ENCODE results near the gene ALPL. TPM values are rescaled to one million over a fixed set of nuclear protein-coding genes. Genes with fewer than 3 reads are reported as not detected.
"Not testable (repeated sequence)": the region's sequence is repeated elsewhere in the genome, so short reads cannot be mapped to it uniquely, and the experiment has no call there.

ALPL gene
- 2.5 and 43.1 TPM in 2 replicates for total RNA-seq (ENCODE audit: low replicate concordance)
- long read RNA-seq = 0 reads

DNA sequence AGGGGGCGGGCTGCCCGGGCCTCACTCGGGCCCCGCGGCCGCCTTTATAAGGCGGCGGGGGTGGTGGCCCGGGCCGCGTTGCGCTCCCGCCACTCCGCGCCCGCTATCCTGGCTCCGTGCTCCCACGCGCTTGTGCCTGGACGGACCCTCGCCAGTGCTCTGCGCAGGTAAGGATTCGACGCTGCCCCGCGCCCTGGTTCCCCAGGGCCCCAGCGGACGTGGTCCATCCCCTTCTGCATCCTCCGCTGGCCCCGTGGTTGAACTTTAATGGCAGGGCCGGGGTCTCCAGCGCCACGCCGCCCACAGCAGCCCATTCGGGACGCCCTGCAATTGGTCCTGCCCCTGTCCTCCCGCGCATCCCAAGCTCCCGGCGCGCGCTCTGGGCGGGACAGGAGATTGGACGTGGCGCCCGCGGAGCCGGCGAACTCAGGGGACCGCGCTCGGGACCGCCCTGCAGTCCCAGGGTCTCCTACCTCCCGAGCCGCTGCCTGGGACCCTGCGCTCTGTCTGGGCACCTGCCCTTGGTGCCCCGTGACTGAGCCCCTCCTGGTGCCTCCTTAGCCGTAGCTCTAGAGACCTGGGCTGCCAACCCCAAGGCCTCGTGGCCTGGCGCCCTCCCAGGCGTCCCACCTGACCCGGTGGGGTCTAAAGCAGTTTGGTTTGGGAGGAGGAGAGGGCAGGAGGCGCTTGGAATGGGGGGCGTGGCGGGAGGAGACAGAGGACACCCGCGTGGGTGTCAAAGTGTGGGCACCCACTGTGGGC, at the start of gene ALPL:
Gene ALPL, plus strand, starts transcription at position 73 of the 762 bp plus-strand sequence. CDS start 44,659 bp downstream, outside the sequence.
- no peak for DNase-seq (ENCODE audit: extremely low spot score, unreplicated experiment)
- Mint-ChIP-seq H3K36me3 (no peaks in the 10 kb centered on the region), H3K4me1 (ENCODE audit: unreplicated experiment) (peaks cover 16% of the 10 kb centered on the region), H3K9me3 (no peaks in the 10 kb centered on the region), H3K4me3 (peak within 1 kb of the TSS; percentile 87), H3K27ac (peak within 1 kb of the TSS; percentile 21), H3K27me3 (peaks cover 44% of the 10 kb centered on the region)
- TF ChIP-seq CTCF (conservative IDR thresholded peaks at IDR 0.05) = no peak

GRCh38 chr1:21465127-21465526, 44.1 kb upstream of the ALPL start:
- not testable (repeated sequence) for H3K36me3 Mint-ChIP-seq; H3K4me3 Mint-ChIP-seq; H3K9me3 Mint-ChIP-seq; H3K27me3 Mint-ChIP-seq; DNase-seq (ENCODE audit: extremely low spot score, unreplicated experiment); H3K4me1 Mint-ChIP-seq (ENCODE audit: unreplicated experiment); H3K27ac Mint-ChIP-seq

- H3K4me3 Mint-ChIP-seq; H3K27me3 Mint-ChIP-seq; H3K4me1 Mint-ChIP-seq (ENCODE audit: unreplicated experiment); DNase-seq (ENCODE audit: extremely low spot score, unreplicated experiment); H3K9me3 Mint-ChIP-seq: not testable (repeated sequence)
- peaks cover 18% of the 10 kb centered on the region for H3K36me3 Mint-ChIP-seq
- peak overlapping the region; percentile 70 for H3K27ac Mint-ChIP-seq
Observed at GRCh38 chr1:21467946-21468345, 41.3 kb upstream of the ALPL start.

DNA sequence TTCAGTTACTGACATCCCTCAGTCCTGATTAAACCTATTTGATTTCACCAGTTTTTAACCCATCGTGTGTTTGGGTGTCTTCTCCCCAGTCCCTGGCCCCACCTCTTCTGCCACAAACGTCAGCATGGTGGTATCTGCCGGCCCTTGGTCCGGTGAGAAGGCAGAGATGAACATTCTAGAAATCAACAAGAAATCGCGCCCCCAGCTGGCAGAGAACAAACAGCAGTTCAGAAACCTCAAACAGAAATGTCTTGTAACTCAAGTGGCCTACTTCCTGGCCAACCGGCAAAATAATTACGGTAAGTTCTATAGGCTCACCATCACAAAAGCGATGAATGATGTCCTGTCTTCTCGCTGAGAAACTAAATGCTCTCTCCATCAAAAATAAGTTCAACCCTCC, 40.6 kb upstream of the ALPL start:
- Mint-ChIP-seq H3K4me3 (no peak overlapping the region), H3K9me3 (no peaks in the 10 kb centered on the region), H3K27ac (peak overlapping the region; percentile 70), H3K4me1 (ENCODE audit: unreplicated experiment) (no peaks in the 10 kb centered on the region), H3K27me3 (no peaks in the 10 kb centered on the region), H3K36me3 (peaks cover 18% of the 10 kb centered on the region)
- no peak for DNase-seq (ENCODE audit: extremely low spot score, unreplicated experiment)
- peak; percentile 60 for TF ChIP-seq CTCF (conservative IDR thresholded peaks at IDR 0.05)

DNA sequence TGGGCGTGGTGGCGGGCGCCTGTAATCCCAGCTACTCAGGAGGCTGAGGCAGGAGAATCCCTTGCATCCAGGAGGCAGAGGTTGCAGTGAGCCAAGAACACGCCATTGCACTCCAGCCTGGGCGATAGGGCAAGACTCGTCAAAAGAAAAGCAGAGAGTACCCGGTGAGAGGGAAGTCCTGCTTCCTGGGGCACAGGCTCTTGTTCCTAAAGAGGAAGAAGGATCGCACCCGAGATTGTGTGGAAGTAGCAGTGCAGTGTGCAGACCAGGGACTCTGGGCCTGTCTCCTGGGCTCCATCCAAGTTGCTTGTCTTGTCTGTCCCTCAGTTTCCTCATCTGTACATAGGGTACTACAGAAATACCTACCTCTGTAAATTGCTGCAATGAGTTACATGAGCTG, 39.6 kb upstream of the ALPL start:
- H3K4me1 Mint-ChIP-seq (ENCODE audit: unreplicated experiment) = peaks cover 1% of the 10 kb centered on the region
- H3K9me3 Mint-ChIP-seq = no peaks in the 10 kb centered on the region
- H3K4me3 Mint-ChIP-seq = no peak overlapping the region
- peaks cover 18% of the 10 kb centered on the region for H3K36me3 Mint-ChIP-seq
- H3K27me3 Mint-ChIP-seq = no peaks in the 10 kb centered on the region
- no peak for DNase-seq (ENCODE audit: extremely low spot score, unreplicated experiment)
- no peak overlapping the region for H3K27ac Mint-ChIP-seq
- TF ChIP-seq CTCF (conservative IDR thresholded peaks at IDR 0.05) = no peak

GRCh38 chr1:21472861-21473260, 36.4 kb upstream of the ALPL start:
- peaks cover 24% of the 10 kb centered on the region for H3K36me3 Mint-ChIP-seq
- H3K4me1 Mint-ChIP-seq (ENCODE audit: unreplicated experiment) = peaks cover 10% of the 10 kb centered on the region
- no peak overlapping the region for H3K27ac Mint-ChIP-seq
- H3K4me3 Mint-ChIP-seq = no peak overlapping the region
- TF ChIP-seq CTCF (conservative IDR thresholded peaks at IDR 0.05) = no peak
- DNase-seq (ENCODE audit: extremely low spot score, unreplicated experiment) = no peak
- H3K9me3 Mint-ChIP-seq = no peaks in the 10 kb centered on the region
- H3K27me3 Mint-ChIP-seq = no peaks in the 10 kb centered on the region

All from type B pancreatic cell (in vitro differentiated cells).